Neural cell (in vitro differentiated cells): ENCODE data around the gene ENTPD8.

Source experiments
- CTCF ChIP-seq: fragments of 450-650 bp; IDR thresholded peaks from 2 replicates; pipeline ENCODE4 v1.5.1; 2014; ENCODE audit warnings: antibody characterized with exemption, mild to moderate bottlenecking, moderate library complexity; ENCODE audit not compliant: poor library complexity, severe bottlenecking
- POLR2AphosphoS5 ChIP-seq: IDR thresholded peaks from 2 replicates; pipeline ENCODE4 v1.6.1; 2012

GRCh38 chr9:137482094-137482781 lies 41.1 kb upstream of the ENTPD8 start:
- TF ChIP-seq POLR2AphosphoS5 (no peak), CTCF (no peak)
